Panc1 (cell line): ENCODE data around the gene FLVCR1.

ENCODE experiments used
- TF ChIP-seq, protein P1 (sequence below): fragments of 450-650 bp; IDR thresholded peaks from 2 replicates; pipeline ENCODE4 v1.5.1; 2017; ENCODE audit warnings: mild to moderate bottlenecking
- TF ChIP-seq, protein P2 (sequence below), 2 experiments: IDR thresholded peaks; 2 replicates each; pipeline ENCODE4 v1.6.1; 2011 to 2012; ENCODE audit warnings: low read depth in 2 of 2, control low read depth in 1 of 2, low read length in 1 of 2, mild to moderate bottlenecking in 1 of 2, moderate library complexity in 1 of 2; ENCODE audit not compliant: insufficient read depth in 1 of 2

DNA sequence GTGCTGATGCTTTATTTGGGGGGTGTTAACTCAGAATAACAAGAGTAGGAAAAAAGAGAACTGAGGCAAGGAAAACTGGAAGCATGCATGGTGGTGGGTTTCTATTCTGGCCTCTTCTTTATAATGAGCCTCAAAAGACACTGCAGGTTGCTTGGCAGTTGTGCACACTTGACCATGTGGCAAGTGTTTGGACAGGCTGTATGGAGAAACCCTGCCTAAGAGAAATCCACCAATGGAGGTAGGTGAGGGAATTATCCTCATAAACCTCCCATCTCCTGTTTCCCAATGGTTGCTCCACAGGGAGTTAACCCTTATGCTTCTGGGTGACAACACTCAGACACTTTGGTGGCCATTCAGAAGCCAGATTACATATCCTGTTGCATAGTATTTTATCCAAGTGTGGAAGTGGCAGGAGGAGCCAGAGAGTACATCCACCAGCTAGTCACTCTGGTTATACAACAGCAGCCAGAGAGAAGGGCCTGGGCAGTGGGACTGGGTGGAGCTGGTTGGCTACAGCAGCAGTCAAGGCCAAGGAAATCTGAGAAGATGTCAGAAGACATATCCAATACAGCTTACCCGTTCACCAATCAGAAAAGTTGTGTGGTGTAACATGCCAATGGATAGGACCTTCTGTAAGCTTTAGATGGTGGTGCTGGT lies 75.9 kb downstream of the FLVCR1 start:
- TF ChIP-seq, protein P1, sequence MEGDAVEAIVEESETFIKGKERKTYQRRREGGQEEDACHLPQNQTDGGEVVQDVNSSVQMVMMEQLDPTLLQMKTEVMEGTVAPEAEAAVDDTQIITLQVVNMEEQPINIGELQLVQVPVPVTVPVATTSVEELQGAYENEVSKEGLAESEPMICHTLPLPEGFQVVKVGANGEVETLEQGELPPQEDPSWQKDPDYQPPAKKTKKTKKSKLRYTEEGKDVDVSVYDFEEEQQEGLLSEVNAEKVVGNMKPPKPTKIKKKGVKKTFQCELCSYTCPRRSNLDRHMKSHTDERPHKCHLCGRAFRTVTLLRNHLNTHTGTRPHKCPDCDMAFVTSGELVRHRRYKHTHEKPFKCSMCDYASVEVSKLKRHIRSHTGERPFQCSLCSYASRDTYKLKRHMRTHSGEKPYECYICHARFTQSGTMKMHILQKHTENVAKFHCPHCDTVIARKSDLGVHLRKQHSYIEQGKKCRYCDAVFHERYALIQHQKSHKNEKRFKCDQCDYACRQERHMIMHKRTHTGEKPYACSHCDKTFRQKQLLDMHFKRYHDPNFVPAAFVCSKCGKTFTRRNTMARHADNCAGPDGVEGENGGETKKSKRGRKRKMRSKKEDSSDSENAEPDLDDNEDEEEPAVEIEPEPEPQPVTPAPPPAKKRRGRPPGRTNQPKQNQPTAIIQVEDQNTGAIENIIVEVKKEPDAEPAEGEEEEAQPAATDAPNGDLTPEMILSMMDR = no peak
- TF ChIP-seq, protein P2, sequence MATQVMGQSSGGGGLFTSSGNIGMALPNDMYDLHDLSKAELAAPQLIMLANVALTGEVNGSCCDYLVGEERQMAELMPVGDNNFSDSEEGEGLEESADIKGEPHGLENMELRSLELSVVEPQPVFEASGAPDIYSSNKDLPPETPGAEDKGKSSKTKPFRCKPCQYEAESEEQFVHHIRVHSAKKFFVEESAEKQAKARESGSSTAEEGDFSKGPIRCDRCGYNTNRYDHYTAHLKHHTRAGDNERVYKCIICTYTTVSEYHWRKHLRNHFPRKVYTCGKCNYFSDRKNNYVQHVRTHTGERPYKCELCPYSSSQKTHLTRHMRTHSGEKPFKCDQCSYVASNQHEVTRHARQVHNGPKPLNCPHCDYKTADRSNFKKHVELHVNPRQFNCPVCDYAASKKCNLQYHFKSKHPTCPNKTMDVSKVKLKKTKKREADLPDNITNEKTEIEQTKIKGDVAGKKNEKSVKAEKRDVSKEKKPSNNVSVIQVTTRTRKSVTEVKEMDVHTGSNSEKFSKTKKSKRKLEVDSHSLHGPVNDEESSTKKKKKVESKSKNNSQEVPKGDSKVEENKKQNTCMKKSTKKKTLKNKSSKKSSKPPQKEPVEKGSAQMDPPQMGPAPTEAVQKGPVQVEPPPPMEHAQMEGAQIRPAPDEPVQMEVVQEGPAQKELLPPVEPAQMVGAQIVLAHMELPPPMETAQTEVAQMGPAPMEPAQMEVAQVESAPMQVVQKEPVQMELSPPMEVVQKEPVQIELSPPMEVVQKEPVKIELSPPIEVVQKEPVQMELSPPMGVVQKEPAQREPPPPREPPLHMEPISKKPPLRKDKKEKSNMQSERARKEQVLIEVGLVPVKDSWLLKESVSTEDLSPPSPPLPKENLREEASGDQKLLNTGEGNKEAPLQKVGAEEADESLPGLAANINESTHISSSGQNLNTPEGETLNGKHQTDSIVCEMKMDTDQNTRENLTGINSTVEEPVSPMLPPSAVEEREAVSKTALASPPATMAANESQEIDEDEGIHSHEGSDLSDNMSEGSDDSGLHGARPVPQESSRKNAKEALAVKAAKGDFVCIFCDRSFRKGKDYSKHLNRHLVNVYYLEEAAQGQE (IDR thresholded peaks at IDR 0.05; ENCODE audit: insufficient read depth in 1 of 2, low read depth in 2 of 2, low read length in 1 of 2) = no peak
